ENCODE results near the gene SNED1.
"Not testable (repeated sequence)": the region's sequence is repeated elsewhere in the genome, so short reads cannot be mapped to it uniquely, and the experiment has no call there.

Gene SNED1

GRCh38 chr2:240972636-240973521, 25.5 kb upstream of the SNED1 start:
- DNase-seq, result no peak

- DNase-seq, result no peak
Observed at GRCh38 chr2:240974771-240975572, 23.4 kb upstream of the SNED1 start.

- not testable (repeated sequence) for DNase-seq
Observed at GRCh38 chr2:240975903-240976302, 22.5 kb upstream of the SNED1 start.

GRCh38 chr2:240981280-240981679, 17.1 kb upstream of the SNED1 start:
- DNase-seq, result no peak

- DNase-seq, result no peak
Observed at GRCh38 chr2:240981871-240982800, 16.3 kb upstream of the SNED1 start.

DNA sequence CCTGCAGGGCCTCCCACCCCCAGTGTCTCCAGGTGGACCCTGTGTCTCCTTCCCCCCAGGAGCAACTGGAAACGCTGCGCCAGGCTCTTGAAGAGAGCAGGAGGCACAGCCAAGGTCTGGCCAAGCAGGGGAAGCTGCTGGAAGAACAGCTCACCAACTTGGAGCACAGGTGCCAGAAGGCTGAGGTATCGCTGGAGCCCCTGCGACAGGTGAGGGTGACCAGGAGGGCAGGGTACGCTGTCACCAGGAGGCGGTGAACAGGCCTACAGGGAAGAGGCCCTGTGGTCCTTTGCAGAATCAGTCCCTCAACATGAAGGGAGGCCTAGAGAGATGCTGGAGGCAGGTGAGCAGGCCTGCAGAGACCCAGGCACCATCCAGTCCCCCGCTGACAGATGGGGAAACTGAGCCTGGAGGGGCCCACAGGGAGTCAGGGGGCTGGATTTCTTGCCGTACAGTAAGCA, 15.6 kb upstream of the SNED1 start:
- DNase-seq, result no peak

- DNase-seq, result no peak
Observed at GRCh38 chr2:240983361-240983995, 14.9 kb upstream of the SNED1 start.

- DNase-seq, result no peak
Observed at GRCh38 chr2:240983996-240984498, 14.4 kb upstream of the SNED1 start.

GRCh38 chr2:240985881-240986786, 12.3 kb upstream of the SNED1 start:
- DNase-seq, result no peak

DNA sequence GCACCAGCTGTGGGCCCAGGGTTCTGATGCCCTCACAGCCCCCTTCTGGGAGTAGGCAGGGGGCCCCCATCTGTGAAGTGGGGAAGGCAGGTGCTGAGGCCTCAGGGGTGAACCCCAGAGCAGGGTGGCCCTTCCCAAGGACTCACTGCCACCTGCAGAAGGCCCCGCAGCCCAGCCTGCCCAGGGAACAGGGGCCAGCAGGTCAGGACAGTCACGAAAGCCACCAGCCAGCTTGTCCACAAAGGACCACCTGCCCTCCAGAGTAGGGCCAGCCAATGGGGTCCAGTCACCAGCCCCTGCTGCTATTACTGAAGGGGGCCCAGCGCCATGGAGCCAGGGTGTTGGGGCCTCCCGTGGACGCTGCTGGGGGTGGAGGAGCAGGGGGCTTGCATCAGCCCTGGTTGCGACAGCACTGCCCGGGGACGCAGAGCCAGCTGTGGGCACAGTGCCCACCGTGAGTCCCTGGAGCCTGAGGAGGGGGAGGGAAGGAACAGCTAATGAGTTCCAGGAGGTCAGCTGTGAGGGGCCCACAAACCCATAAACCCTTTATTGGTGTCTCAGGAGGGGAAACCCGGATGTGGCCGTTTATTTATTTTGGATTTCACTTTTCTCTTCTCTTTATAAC, 11.5 kb upstream of the SNED1 start:
- no peak for DNase-seq

DNA sequence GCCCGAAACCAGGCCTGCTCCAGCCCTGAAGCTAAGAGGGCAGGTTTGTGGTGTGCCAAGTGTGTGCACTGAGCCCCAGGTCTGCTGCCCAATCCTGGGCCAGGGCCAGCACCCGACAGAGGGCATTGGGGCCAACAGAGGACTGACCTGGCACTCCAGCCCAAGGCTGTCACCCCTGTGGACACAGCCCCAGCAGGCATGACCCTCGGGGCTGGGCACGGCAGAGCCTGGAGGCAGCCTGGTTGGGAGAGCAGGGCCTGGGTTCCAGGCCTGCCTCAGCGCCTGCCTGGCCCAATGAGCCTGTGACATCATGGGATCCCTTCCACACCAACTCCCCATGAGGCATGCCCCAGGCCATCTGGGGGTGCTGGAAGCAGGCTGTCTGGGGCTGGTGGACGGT, 10.8 kb upstream of the SNED1 start:
- DNase-seq, result no peak

DNA sequence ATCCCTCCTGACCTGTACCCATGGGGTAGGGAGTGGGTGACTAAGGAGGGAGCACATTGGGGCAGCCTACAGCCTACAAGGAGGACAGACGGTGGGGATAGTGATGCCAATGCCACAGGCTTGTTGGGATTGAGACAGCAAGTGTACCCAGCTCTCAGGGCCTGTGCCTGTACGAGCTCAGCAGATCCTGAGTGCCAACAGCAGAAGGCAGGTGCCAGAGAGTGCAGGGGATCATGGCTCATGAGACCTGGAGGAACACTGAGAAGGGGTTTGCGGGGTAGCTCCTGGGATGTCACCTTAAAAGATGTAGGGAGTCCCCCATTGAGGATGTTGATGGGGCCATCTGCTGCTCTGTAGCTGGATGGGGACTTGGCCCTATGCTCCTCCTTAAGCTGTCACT, 10.3 kb upstream of the SNED1 start:
- no peak for DNase-seq

GRCh38 chr2:240988571-240989271, 9.7 kb upstream of the SNED1 start:
- no peak for DNase-seq

- DNase-seq, result no peak
Observed at GRCh38 chr2:240989451-240990265, 8.8 kb upstream of the SNED1 start.

GRCh38 chr2:240990266-240990529, 8.2 kb upstream of the SNED1 start:
- DNase-seq, result no peak

GRCh38 chr2:240990726-240991377, 7.6 kb upstream of the SNED1 start:
- no peak for DNase-seq

- DNase-seq, result no peak
Observed at GRCh38 chr2:240991378-240992263, 6.8 kb upstream of the SNED1 start.

Measured in activated CD4-positive, alpha-beta T cell treated with anti-CD3 and anti-CD28 coated beads, Interleukin-2, amount 50 U/mL, for 4 hours (primary cell).